Measurements from ENCODE around the gene RSBN1L. TPM values are rescaled to one million over a fixed set of nuclear protein-coding genes. Genes with fewer than 3 reads are reported as not detected.

The RSBN1L gene
- total and polyA plus RNA-seq, 12 donors, result 7.9 to 21.3 (median 13.1) TPM

DNA sequence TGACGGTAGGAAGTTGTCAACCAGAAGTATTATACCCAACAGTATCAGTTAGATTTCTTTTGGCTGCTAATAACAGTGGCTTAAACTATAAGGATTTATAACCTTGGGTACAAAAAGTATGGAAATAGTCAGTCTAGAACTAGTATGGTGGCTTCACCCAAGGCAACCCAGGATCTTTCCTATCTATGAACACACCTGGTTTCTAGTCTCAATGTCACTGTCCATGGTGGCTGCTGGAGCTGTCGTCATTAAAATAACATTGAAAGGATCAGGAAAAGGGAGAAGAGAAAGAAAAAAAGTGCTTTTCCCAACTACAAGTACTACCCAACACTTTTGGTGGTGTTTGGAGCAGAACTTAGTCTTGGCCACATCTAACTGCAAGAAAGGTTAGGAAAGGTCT, 130.0 kb downstream of the RSBN1L start:
- Histone ChIP-seq H3K4me1 (replicated peaks in 1 of 2) (peaks cover 0 to 6% of the 10 kb centered on the region in 2 donors), H3K9me3 (replicated peaks in 1 of 3) (peaks cover 0 to 5% (median 0%) of the 10 kb centered on the region in 3 donors), H3K4me3 (no peak overlapping the region), H3K27ac (no peak overlapping the region), H3K27me3 (no peaks in the 10 kb centered on the region), H3K36me3 (replicated peaks in 1 of 2) (no peaks in the 10 kb centered on the region)
- intact Hi-C loops (cut with DNase I), result no loop called here
- no peak for DNase-seq
- WGBS, 4 donors, result 84 to 97% (median 91%) methylated on average over 2 of the region's 2 CpGs
- no peak for TF ChIP-seq POLR2A (IDR thresholded peaks at IDR 0.05)
- TF ChIP-seq, protein P1, sequence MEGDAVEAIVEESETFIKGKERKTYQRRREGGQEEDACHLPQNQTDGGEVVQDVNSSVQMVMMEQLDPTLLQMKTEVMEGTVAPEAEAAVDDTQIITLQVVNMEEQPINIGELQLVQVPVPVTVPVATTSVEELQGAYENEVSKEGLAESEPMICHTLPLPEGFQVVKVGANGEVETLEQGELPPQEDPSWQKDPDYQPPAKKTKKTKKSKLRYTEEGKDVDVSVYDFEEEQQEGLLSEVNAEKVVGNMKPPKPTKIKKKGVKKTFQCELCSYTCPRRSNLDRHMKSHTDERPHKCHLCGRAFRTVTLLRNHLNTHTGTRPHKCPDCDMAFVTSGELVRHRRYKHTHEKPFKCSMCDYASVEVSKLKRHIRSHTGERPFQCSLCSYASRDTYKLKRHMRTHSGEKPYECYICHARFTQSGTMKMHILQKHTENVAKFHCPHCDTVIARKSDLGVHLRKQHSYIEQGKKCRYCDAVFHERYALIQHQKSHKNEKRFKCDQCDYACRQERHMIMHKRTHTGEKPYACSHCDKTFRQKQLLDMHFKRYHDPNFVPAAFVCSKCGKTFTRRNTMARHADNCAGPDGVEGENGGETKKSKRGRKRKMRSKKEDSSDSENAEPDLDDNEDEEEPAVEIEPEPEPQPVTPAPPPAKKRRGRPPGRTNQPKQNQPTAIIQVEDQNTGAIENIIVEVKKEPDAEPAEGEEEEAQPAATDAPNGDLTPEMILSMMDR (IDR thresholded peaks at IDR 0.05), result no peak

DNA sequence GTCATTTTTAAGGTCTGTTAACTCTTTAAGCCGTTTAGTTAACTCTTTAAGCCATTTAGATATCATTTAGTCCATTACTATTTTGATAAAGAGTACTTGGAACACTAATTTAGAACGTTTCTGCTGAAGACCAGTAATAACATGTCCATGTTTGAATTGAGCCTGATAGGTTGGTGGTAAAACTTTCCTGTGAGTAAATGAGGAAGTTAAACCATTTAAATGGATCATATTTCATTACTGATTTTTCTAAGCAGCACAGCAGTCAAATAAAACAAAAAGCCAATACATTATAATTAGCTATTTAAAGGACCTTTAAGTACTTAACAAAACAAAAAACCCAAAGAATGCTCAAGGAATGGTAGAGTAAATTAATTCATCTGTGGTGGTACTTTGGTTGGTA, 131.7 kb downstream of the RSBN1L start:
- Histone ChIP-seq H3K27ac (no peak overlapping the region), H3K4me1 (replicated peaks in 1 of 2) (peaks cover 0 to 6% of the 10 kb centered on the region in 2 donors), H3K36me3 (replicated peaks in 1 of 2) (no peaks in the 10 kb centered on the region), H3K27me3 (no peaks in the 10 kb centered on the region), H3K9me3 (replicated peaks in 1 of 3) (no peaks in the 10 kb centered on the region), H3K4me3 (no peak overlapping the region)
- TF ChIP-seq, protein P1 (IDR thresholded peaks at IDR 0.05), result no peak
- TF ChIP-seq POLR2A (IDR thresholded peaks at IDR 0.05), result no peak
- intact Hi-C loops (cut with DNase I), result no loop called here
- WGBS, 4 donors, result 73 to 79% (median 76%) methylated on average over 2 of the region's 2 CpGs
- no peak for DNase-seq

DNA sequence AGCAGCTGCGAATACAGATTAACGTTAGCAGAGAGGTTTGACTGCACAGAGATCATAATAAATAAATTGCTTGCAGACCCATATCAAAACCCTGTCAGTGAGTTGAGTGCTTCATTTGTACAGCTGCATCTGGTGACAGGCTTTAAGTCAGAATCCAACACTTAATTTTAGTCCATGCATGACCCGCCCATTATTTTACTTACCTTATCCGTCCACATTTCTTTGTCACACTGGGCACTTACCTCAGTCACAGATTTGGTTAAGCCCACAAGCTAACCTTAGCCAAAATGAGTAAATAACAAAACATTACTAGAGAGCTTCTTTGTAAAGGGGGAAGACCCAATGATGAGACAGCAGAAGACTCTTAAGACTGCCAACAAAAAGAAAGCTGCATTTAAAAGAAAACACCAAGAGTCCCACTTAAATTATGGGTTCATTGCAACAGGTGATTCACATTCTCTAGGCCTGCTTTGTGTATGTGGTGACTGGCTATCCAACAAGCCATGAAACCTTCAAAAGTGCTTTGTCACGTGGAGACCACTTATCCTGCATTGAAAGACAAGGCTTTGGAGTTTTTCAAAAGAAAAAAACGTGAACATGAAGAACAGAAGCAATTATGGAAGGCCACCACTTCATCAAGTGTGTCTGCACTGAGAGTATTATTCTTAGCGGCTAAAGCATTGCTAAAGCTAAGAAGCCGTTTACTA, 134.5 kb downstream of the RSBN1L start:
- 87 to 93% (median 91%) methylated on average over 8 of the region's 8 CpGs for WGBS, 4 donors

DNA sequence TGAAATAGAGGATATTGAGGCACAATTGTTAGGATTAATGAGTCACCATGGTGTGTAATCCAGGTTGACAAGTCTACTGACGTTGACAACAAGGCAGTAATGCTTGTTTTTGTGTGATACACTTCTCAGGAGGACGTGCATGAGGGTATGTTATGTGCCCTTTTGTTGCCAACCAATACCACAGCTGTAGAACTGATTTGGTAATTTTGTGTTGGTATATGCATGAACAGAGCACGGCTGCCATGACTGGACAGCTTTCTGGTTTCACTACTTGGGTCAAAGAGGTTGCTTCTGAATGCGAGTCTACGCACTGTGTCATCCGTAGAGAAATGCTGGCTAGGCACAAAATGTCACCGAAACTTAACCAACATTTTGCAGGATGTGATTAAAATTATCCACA, 135.2 kb downstream of the RSBN1L start:
- H3K27ac ChIP-seq, result no peak overlapping the region
- no peaks in the 10 kb centered on the region for H3K36me3 ChIP-seq (replicated peaks in 1 of 2)
- 92 to 99% (median 97%) methylated on average over 7 of the region's 7 CpGs for WGBS, 4 donors
- no peak for TF ChIP-seq POLR2A (IDR thresholded peaks at IDR 0.05)
- TF ChIP-seq, protein P1 (IDR thresholded peaks at IDR 0.05), result no peak
- intact Hi-C loops (cut with DNase I), result no loop called here
- no peaks in the 10 kb centered on the region for H3K9me3 ChIP-seq (replicated peaks in 1 of 3)
- no peak for DNase-seq
- H3K4me3 ChIP-seq, result no peak overlapping the region
- no peaks in the 10 kb centered on the region for H3K27me3 ChIP-seq
- peaks cover 0 to 6% of the 10 kb centered on the region in 2 donors for H3K4me1 ChIP-seq (replicated peaks in 1 of 2)

More for the DNA sequence above, 134.5 kb downstream of the RSBN1L start:
- no peaks in the 10 kb centered on the region for H3K36me3 ChIP-seq (replicated peaks in 1 of 2)
- H3K4me3 ChIP-seq, result no peak overlapping the region
- H3K27ac ChIP-seq, result no peak overlapping the region
- DNase-seq, result no peak
- H3K27me3 ChIP-seq, result no peaks in the 10 kb centered on the region
- intact Hi-C loops (cut with DNase I), result no loop called here
- H3K9me3 ChIP-seq (replicated peaks in 1 of 3), result no peaks in the 10 kb centered on the region
- TF ChIP-seq, protein P1 (IDR thresholded peaks at IDR 0.05), result no peak
- no peak for TF ChIP-seq POLR2A (IDR thresholded peaks at IDR 0.05)
- H3K4me1 ChIP-seq (replicated peaks in 1 of 2), result peaks cover 0 to 6% of the 10 kb centered on the region in 2 donors
